NCI-H1417 (cell line): ENCODE data around the gene ALDH3B2.
A peak's percentile ranks its signal among the peaks of the same experiment; 100 is the strongest.

Experiments used
- DNase-seq, 3 experiments: peaks; one replicate each; lab custom pipeline; 2025; lab: John Stamatoyannopoulos, UW

The ALDH3B2 gene

GRCh38 chr11:67613960-67614715, 60.3 kb downstream of the ALDH3B2 start:
- DNase-seq: peak in 2 of 3 experiments; percentile 43 to 61

GRCh38 chr11:67613313-67613959, 61.0 kb downstream of the ALDH3B2 start:
- no peak for DNase-seq

GRCh38 chr11:67612751-67613150, 61.7 kb downstream of the ALDH3B2 start:
- no peak for DNase-seq
